ENCODE results near the gene NBDY.
"Not testable (repeated sequence)": the region's sequence is repeated elsewhere in the genome, so short reads cannot be mapped to it uniquely, and the experiment has no call there.

Gene NBDY, protein sequence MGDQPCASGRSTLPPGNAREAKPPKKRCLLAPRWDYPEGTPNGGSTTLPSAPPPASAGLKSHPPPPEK

DNA sequence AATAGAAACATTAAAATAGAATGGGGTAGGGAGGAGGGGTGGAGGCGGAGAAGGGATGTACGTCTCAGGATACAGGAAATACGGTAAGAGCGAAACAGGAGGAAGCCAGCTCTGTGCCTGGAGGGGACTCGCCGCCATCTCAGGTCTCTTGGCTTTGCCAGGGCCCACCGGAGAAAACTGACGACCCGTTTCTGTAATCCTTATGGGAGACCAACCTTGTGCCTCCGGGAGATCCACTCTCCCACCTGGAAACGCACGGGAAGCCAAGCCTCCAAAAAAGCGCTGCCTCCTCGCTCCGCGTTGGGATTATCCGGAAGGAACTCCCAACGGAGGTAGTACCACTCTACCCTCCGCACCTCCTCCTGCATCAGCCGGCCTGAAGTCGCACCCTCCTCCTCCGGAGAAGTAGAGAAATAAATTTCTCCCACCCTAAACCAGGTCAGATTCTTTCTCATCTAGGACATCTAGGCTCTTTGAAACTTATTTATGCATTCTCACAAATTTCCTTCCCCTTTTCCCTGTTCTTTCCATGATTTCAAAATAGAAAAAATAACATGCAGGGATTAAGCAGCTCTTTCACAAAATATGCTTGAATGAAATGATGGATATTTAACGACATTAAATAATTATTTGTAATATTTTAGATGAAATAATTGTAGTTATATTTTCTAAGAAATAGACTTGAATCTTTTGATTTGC is at the start of gene NBDY:
TSS of gene NBDY (plus strand) at position 92 of the 699 bp plus-strand sequence. CDS start at position 203, 111 bp downstream.
- no peak for DNase-seq (ENCODE audit: low read depth)

DNA sequence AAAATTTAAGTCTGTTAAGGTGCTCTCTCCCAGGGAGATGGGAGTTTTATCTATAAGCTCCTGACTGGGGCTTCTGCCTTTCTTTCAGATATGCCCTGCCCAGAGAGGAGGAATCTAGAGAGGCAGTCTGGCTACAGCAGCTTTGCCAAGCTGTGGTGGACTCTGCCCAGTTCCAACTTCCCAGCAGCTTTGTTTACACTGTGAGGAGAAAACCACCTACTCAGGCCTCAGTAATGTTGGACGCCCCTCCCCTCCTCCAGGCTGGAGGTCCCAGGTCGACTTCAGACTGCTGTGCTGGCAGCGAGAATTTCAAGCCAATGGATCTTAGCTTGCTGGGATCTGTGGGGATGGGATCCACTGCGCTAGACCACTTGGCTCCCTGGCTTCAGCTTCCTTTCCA is 24.5 kb upstream of the NBDY start:
- not testable (repeated sequence) for DNase-seq (ENCODE audit: low read depth)

GRCh38 chrX:56726605-56727004 is 2.4 kb upstream of the NBDY start:
- DNase-seq (ENCODE audit: low read depth) = no peak

GRCh38 chrX:56727531-56727930 is 1.5 kb upstream of the NBDY start:
- DNase-seq (ENCODE audit: low read depth) = no peak

- no peak for DNase-seq (ENCODE audit: low read depth)
These were observed 722 bp upstream of the NBDY start for GRCh38 chrX:56728321-56728720.

DNA sequence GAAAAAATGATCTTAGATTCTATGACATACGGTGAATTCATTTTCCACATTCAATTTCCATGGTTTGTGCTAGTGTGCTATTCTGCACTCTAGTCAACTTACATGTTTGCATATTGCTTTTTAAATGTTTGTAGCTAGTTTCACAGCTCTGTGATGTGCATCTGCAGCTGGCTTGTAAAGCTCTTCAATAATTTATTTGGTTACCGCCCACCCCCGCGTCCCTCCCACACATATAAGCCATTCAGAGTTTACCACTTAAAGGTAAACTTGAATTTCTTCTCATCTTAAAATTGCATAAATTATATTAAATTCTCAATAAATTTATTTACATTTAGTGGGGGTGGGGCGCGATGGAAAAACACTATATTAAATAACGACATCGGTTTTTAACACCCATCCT is 291 bp upstream of the NBDY start:
- DNase-seq (ENCODE audit: low read depth) = no peak

DNA sequence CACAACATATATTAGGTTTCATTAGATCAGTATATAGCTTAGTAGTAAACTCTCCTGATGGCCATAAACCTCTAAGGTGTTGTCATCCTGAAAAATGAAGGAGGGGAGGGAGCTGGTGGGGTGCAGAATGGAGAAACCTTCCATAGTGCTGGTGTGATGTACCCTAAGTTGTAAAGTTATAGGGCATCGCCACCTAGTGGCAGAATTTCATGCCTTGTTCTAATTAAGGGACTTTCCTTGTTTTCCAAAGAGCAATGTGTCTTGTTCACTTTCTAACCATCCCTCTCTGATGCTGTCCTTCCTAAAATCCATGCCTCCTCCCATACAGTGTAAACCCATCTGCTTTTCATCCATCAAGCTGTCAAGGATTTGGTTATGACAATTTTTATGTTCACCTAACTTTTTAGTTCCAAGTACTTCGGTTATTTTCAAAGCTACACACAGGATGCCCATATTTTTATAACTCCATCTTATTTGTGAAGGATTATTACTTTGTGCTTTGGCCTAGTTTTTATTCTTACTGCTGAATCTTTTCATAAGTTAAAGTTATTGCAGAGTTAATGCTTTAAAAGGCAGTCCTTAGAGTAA is 4.5 kb downstream of the NBDY start:
- DNase-seq (ENCODE audit: low read depth) = no peak

GRCh38 chrX:56736219-56736618 is 7.2 kb downstream of the NBDY start:
- DNase-seq (ENCODE audit: low read depth) = no peak

GRCh38 chrX:56738670-56739069 is 9.6 kb downstream of the NBDY start:
- DNase-seq (ENCODE audit: low read depth) = no peak

DNA sequence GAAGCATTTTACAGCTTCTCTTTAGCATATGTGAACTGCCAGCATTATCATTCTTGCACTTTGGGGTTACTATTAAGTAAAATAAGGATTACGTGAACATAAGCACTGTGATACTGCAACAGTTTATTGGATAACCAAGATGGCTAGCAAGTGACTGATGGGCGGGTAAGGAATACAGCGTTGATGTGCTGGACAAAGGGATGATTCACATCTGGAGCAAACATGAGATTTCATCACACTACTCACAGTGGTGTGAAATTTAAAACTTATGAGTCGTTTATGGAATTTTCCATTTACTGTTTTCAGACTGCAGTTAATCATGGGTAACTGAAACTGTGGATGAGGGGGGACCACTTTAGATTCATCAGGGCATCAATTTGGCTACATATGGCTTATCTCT is 16.0 kb downstream of the NBDY start:
- no peak for DNase-seq (ENCODE audit: low read depth)

DNA sequence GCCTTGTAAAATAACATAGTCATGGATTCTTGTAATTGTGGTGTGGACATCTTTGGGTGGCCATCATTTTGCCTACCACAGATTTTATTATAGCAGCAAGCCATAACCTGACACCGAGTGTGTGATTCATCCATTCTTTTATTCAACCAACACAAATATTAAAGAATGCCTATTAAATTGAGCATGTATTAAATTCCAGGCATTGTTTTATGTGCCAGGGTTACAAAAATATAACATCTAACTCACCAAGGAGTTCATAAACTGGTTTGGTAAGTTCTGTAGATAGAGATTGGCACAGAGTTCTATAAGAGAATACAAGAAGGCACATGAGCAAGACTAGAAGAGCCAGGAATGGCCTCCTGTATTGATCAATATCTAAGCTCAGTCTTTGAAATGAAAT is 18.0 kb downstream of the NBDY start:
- DNase-seq (ENCODE audit: low read depth) = no peak

DNA sequence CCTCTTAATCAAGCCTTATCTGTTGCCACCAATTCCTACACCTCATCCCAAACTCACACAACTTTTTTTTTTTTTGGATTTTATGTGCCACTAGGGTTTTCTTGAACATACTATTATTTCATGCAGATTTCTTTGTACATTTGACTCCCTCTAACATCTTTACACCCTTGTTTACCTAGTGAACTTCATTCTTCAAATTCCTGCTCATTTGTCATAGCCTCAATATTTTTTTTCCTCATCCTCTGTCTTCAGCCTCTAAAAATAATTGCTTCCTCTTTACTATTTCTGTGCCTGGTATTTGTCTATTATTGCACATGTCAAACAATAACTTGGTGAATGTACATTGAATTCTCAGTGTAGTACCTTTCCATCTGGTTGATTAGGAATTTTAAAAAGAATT is 22.0 kb downstream of the NBDY start:
- no peak for DNase-seq (ENCODE audit: low read depth)

DNA sequence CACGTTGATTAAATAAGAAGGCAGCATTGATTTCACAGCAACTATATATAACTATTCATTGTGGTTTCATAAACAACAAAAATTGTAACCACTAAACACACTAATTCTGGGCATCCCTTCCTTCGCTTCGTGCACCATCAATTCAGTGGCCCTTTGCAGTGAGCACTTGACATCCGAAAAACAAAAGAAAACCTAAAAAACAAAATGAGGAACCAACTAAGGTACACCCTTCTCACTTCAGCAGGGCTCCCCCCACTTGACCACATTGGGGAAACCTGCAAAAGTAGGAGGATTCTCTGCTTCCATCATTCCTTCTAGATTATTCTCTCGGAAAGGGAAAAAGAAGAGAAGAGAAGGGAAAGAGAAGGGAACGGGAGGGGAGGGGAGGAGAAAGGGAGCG is 28.3 kb downstream of the NBDY start:
- no peak for DNase-seq (ENCODE audit: low read depth)

- no peak for DNase-seq (ENCODE audit: low read depth)
These were observed 29.4 kb downstream of the NBDY start for GRCh38 chrX:56758456-56758855.

- DNase-seq (ENCODE audit: low read depth) = no peak
These were observed 30.8 kb downstream of the NBDY start for GRCh38 chrX:56759736-56760409.

- DNase-seq (ENCODE audit: low read depth) = not testable (repeated sequence)
These were observed 31.5 kb downstream of the NBDY start for GRCh38 chrX:56760410-56761124.

DNA sequence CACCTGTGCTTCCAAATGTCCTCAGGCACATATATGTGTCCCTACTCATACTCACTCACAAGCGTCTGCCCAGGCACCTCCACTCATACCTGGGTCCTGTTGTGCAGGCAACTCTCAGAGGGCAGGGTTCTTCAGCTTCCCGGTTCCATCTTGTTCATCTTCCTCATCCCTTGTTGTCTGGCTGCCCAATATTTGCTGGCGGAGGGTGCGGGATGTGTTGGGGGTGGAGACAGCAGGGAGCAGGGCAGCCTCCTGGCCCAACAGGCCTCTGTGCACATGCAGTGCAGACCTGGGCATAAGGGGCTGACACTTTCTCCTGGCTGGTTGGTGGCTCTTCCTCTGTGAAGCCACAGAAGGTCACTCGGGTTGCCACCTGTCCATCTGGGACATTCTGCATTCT is 32.1 kb downstream of the NBDY start:
- no peak for DNase-seq (ENCODE audit: low read depth)

DNA sequence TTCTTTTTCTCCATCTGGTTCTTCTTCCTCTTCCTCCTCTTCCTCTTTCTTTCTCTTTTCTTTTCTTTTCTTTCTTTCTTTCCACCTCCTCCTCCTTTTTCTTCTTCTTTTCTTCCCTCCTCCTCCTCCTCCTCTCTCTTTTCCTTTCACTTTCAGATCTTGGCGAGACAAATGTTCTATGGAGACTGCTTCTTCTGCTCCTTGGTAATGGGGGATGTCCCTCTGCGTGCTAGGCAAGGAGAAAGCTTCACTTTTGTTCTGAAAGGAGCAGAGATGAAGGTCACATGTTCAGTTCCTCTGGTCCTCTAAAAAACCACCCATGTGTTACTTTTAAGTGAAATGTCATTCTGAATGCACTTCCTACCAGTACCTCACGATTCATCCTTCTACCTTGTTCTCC is 33.2 kb downstream of the NBDY start:
- no peak for DNase-seq (ENCODE audit: low read depth)

- DNase-seq (ENCODE audit: low read depth) = no peak
These were observed 33.9 kb downstream of the NBDY start for GRCh38 chrX:56762707-56763555.

DNA sequence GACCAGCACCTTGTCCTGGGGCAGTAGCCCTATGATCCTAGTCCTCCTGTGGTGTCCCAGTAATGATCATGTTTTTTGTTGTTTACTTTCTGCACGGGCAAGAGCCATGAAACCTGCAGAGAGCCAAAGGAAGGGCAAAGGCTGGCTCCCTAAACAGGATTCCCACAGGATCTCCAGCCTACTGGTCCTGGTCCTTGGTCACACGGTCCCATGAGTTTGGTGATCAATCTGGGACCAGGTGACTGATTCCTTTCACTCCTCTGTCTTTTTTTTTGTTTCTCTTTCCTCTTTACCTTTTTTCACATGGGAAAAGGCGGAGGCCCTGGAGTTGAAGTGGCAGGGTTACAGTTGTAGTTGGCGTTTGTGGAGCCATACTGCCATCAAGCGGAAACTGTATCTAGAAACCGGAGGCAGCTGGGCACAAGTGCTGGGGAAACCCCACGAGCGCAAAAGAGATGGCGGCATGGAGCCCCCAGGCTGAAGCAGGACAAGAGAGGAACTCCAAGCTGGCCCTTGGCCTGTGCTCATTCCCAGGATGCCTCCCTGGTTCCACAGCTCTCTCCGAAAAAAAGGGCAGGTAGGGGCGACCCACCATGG is 34.6 kb downstream of the NBDY start:
- no peak for DNase-seq (ENCODE audit: low read depth)

Data from stimulated activated CD8-positive, alpha-beta memory T cell treated with anti-CD3 and anti-CD28 coated beads, Interleukin-15, amount 100 ng/mL, for 24 hours (primary cell).